ENCODE data around the gene NPBWR2. TPM values are rescaled to one million over a fixed set of nuclear protein-coding genes. Genes with fewer than 3 reads are reported as not detected.

Gene NPBWR2
- total RNA-seq, 1 experiment from 2014 or later: not detected

GRCh38 chr20:64077541-64077875 is 29.9 kb downstream of the NPBWR2 start:
- POLR2A ChIA-PET: interaction anchor here (1.0 kb wide), 1 partner anchor 97 kb away, joined by 4 read pairs; the partner anchor contains the start of gene PRPF6
- H3K27ac ChIP-seq (ENCODE audit: low read length): no peak overlapping the region
- no peak for DNase-seq (ENCODE audit: low read depth, low spot score)
- CTCF ChIA-PET: no interaction called here
- H3K9me3 ChIP-seq (ENCODE audit: control insufficient read depth, insufficient read depth, low read depth, low read length): no peaks in the 10 kb centered on the region
- H3K27me3 ChIP-seq (ENCODE audit: control insufficient read depth, insufficient read depth, low read length): no peaks in the 10 kb centered on the region
- BruUV-seq (replicated peaks): no TSS peak
- ATAC-seq: no peak
- in situ Hi-C loops (cut with HindIII; ENCODE audit: low pct_unique_long_range_greater_than_20kb, low sequenced_read_pairs) (no loop called here), intact Hi-C loops (cut with micrococcal nuclease; ENCODE audit: unreplicated experiment) (no loop called here)
- no peak overlapping the region for H3K4me3 ChIP-seq (ENCODE audit: low read depth in 2 of 2, low read length in 2 of 2)
- TF ChIP-seq CTCF (IDR thresholded peaks at IDR 0.05): no peak
- TF ChIP-seq SIN3A (IDR thresholded peaks at IDR 0.05; ENCODE audit: borderline replicate concordance, insufficient read depth, low read depth, low read length): no peak
- no peak for TF ChIP-seq POLR2AphosphoS5 (IDR thresholded peaks at IDR 0.05; ENCODE audit: low read depth, low read length)
- TF ChIP-seq REST (IDR thresholded peaks at IDR 0.05; ENCODE audit: insufficient read depth in 1 of 2, low read depth in 2 of 2, low read length in 1 of 2): no peak
- H3K36me3 ChIP-seq (ENCODE audit: control insufficient read depth, insufficient read depth, low read length): no peaks in the 10 kb centered on the region
- H3K4me1 ChIP-seq (ENCODE audit: control insufficient read depth, insufficient read depth, low read length): peaks cover 21% of the 10 kb centered on the region

DNA sequence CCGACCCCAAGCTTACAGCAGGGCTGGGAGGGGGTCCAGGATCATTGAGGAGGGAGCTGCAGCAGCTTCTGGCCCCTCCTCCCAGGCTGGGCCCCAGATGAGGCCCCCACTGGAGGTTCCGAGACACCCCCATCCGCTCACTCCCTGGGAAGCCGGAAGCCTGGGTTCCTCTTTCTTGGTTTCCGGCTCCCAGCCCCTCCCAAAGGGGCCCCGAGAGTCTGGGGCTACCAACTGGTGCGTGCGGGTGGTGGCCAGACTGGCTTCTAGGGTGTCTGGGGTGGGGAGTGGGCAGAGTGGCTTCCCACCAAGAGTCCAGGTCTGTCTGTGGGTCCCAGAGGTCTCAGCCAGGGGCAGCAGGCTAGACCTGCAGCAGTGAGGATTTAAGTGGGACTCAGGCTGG is 30.3 kb downstream of the NPBWR2 start:
- H3K4me1 ChIP-seq (ENCODE audit: control insufficient read depth, insufficient read depth, low read length): peaks cover 17% of the 10 kb centered on the region
- in situ Hi-C loops (cut with HindIII; ENCODE audit: low pct_unique_long_range_greater_than_20kb, low sequenced_read_pairs): no loop called here
- DNase-seq (ENCODE audit: low read depth, low spot score): no peak
- ATAC-seq: no peak
- H3K4me3 ChIP-seq (ENCODE audit: low read depth in 2 of 2, low read length in 2 of 2): no peak overlapping the region
- no peak for TF ChIP-seq REST (IDR thresholded peaks at IDR 0.05; ENCODE audit: insufficient read depth in 1 of 2, low read depth in 2 of 2, low read length in 1 of 2)
- TF ChIP-seq POLR2AphosphoS5 (IDR thresholded peaks at IDR 0.05; ENCODE audit: low read depth, low read length): no peak
- no peak for TF ChIP-seq TCF7L2 (IDR thresholded peaks at IDR 0.05; ENCODE audit: low read depth, low read length)
- TF ChIP-seq SIN3A (IDR thresholded peaks at IDR 0.05; ENCODE audit: borderline replicate concordance, insufficient read depth, low read depth, low read length): no peak
- H3K9me3 ChIP-seq (ENCODE audit: control insufficient read depth, insufficient read depth, low read depth, low read length): no peaks in the 10 kb centered on the region
- intact Hi-C loops (cut with micrococcal nuclease; ENCODE audit: unreplicated experiment): no loop called here
- POLR2A ChIA-PET: no interaction called here
- H3K36me3 ChIP-seq (ENCODE audit: control insufficient read depth, insufficient read depth, low read length): no peaks in the 10 kb centered on the region
- BruUV-seq (replicated peaks): no TSS peak
- H3K27ac ChIP-seq (ENCODE audit: low read length): no peak overlapping the region
- CTCF ChIA-PET: no interaction called here
- no peaks in the 10 kb centered on the region for H3K27me3 ChIP-seq (ENCODE audit: control insufficient read depth, insufficient read depth, low read length)
